ENCODE results near the gene RSPH3. TPM values are rescaled to one million over a fixed set of nuclear protein-coding genes. Genes with fewer than 3 reads are reported as not detected.

Gene RSPH3
- total and polyA plus RNA-seq, 2 of the 13 experiments (the other 11 are each of a cell fraction or from before 2014, with no cell fraction given): 1.3 to 3.5 TPM

GRCh38 chr6:158987657-158988056 is 12.3 kb downstream of the RSPH3 start (continued):
- TF ChIP-seq ZSCAN25 (CRISPR knock-in tag; IDR thresholded peaks at IDR 0.05): no peak
- TF ChIP-seq ZBTB34 (CRISPR knock-in tag; IDR thresholded peaks at IDR 0.05): no peak
- no peak for TF ChIP-seq KLF12 (CRISPR knock-in tag; IDR thresholded peaks at IDR 0.05; ENCODE audit: borderline replicate concordance)
- no peak for TF ChIP-seq GMEB1 (CRISPR knock-in tag; IDR thresholded peaks at IDR 0.05; ENCODE audit: borderline replicate concordance)
- no peak for TF ChIP-seq ZNF768 (CRISPR knock-in tag; IDR thresholded peaks at IDR 0.05)
- no peak for TF ChIP-seq ZNF362 (CRISPR knock-in tag; IDR thresholded peaks at IDR 0.05; ENCODE audit: borderline replicate concordance)
- TF ChIP-seq ZKSCAN5 (CRISPR knock-in tag; IDR thresholded peaks at IDR 0.05): no peak
- no peak for TF ChIP-seq NFIB (CRISPR knock-in tag; IDR thresholded peaks at IDR 0.05; ENCODE audit: borderline replicate concordance)
- TF ChIP-seq ZNF709 (CRISPR knock-in tag; IDR thresholded peaks at IDR 0.05): no peak

GRCh38 chr6:158978757-158979156 is 21.2 kb downstream of the RSPH3 start:
- POLR2A ChIA-PET: no interaction called here
- Histone ChIP-seq H3K4me2 (ENCODE audit: low read depth, low read length) (no peak overlapping the region), H3K4me3 (replicated peaks in 1 of 3; ENCODE audit: insufficient read depth in 1 of 3, low read depth in 2 of 3, low read length in 3 of 3) (no peak overlapping the region), H4K20me1 (ENCODE audit: insufficient read depth, low read length) (no peaks in the 10 kb centered on the region), H3K79me2 (ENCODE audit: insufficient read depth, low read length) (no peaks in the 10 kb centered on the region), H3K4me1 (ENCODE audit: insufficient read depth, low read length) (no peaks in the 10 kb centered on the region), H3K9me3 (ENCODE audit: low read length) (no peaks in the 10 kb centered on the region), H3K27ac (ENCODE audit: extremely low read length, insufficient read depth, low read length) (no peak overlapping the region), H3K27me3 (ENCODE audit: control insufficient read depth in 1 of 2, insufficient read depth in 2 of 2, low read length in 2 of 2) (no peaks in the 10 kb centered on the region), H3K9ac (ENCODE audit: insufficient read depth, low read depth, low read length) (no peak overlapping the region), H2AFZ (ENCODE audit: low read length) (no peak overlapping the region), H3K36me3 (replicated peaks in 1 of 2; ENCODE audit: control insufficient read depth in 1 of 2, insufficient read depth in 2 of 2, low read length in 2 of 2) (peaks cover 0 to 2% of the 10 kb centered on the region in 2 experiments; a peak in 1 of 5 replicates)
- BruUV-seq (replicated peaks): no TSS peak
- intact Hi-C loops (cut with micrococcal nuclease; ENCODE audit: unreplicated experiment) (no loop called here), in situ Hi-C loops (cut with HindIII; ENCODE audit: extremely low pct_ligation_motif_present, low pct_unique_long_range_greater_than_20kb) (no loop called here)
- DNase-seq (ENCODE audit: low spot score) (no peak), FAIRE-seq (no peak), ATAC-seq (no peak)
- no peak for TF ChIP-seq ZIK1 (CRISPR knock-in tag; IDR thresholded peaks at IDR 0.05; ENCODE audit: borderline replicate concordance, low read depth)
- no peak for TF ChIP-seq ZNF713 (CRISPR knock-in tag; IDR thresholded peaks at IDR 0.05)
- no peak for TF ChIP-seq HNF4G (IDR thresholded peaks at IDR 0.05; ENCODE audit: borderline replicate concordance, low read depth, low read length)
- TF ChIP-seq HNF4G (CRISPR knock-in tag; IDR thresholded peaks at IDR 0.05; ENCODE audit: borderline replicate concordance, low read depth): no peak
- no peak for TF ChIP-seq SALL2 (CRISPR knock-in tag; IDR thresholded peaks at IDR 0.05)
- TF ChIP-seq RBAK (CRISPR knock-in tag; IDR thresholded peaks at IDR 0.05): no peak
- 0 out of 4 replicates have a peak, but pooled peaks of 1 of the 2 experiments have one; percentile 25 for TF ChIP-seq MAFK (conservative IDR thresholded peaks at IDR 0.05 in 1 of 2, IDR thresholded peaks at IDR 0.05 in 1 of 2; ENCODE audit: low read length in 2 of 2)
- CTCF ChIA-PET (ENCODE audit: low intra/inter-chr PET ratio, low total read pairs): no interaction called here
- WGBS (ENCODE audit: low lambda C conversion rate): 87% methylated on average over 3 of the region's 3 CpGs
